HG02678 (cell line): Measurements from ENCODE around the gene GGA3.
A peak's percentile ranks its signal among the peaks of the same experiment; 100 is the strongest.
"Not testable (repeated sequence)": the region's sequence is repeated elsewhere in the genome, so short reads cannot be mapped to it uniquely, and the experiment has no call there.

ENCODE experiments used
- ATAC-seq: cut with Tn5 transposase; IDR thresholded peaks from one replicate; pipeline ENCODE4 v1.9.1; 2021; ENCODE audit warnings: mild to moderate bottlenecking, moderate library complexity; ENCODE audit not compliant: unreplicated experiment

Gene GGA3

GRCh38 chr17:75273977-75274708, 12.7 kb upstream of the GGA3 start:
- ATAC-seq: no peak

GRCh38 chr17:75272848-75273184, 11.4 kb upstream of the GGA3 start:
- no peak for ATAC-seq

GRCh38 chr17:75271955-75272847, 10.8 kb upstream of the GGA3 start:
- ATAC-seq: no peak

DNA sequence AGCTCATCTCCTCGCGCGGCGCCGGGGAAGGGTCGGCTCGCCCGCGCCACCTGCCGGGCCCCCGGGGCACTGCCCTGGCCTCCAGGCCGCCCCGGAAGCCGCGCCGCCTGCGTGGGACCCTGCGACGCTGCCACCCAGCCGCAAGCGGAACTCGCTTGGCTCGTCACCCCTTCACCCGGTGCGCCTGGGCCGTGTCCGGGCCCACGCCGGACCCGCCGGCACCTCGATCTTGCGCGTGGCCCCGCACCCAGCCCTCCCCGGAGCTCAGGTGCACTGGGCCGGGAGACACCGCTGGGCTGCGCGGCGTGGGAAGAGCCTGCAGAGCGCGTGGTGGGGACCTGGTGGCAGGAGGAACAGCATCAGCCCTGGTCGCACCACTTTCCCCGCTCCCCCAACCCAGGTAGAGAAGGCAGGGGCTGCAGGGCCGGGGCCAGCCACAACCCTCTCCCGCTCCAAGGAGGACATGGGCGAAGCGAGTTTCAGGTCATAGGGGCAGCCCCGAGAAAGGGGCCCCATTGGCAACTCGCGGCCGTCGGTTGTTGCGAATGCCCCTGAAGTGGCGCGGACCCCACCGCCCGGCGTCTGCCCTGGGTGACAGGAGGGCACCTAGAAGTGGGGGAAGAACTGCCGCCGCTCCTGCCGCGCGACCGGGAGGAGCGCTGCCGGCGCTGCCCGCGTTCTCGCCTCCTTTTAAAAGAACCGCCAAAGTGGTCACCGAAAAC, 10.0 kb upstream of the GGA3 start:
- ATAC-seq: peak; percentile 73

- no peak for ATAC-seq
Measured at GRCh38 chr17:75270966-75271232, 9.5 kb upstream of the GGA3 start, which contains the start of gene MIF4GD. Gene MIF4GD, minus strand, starts transcription at chr17:75271231. Its CDS starts 1,036 bp downstream, at chr17:75270195.

DNA sequence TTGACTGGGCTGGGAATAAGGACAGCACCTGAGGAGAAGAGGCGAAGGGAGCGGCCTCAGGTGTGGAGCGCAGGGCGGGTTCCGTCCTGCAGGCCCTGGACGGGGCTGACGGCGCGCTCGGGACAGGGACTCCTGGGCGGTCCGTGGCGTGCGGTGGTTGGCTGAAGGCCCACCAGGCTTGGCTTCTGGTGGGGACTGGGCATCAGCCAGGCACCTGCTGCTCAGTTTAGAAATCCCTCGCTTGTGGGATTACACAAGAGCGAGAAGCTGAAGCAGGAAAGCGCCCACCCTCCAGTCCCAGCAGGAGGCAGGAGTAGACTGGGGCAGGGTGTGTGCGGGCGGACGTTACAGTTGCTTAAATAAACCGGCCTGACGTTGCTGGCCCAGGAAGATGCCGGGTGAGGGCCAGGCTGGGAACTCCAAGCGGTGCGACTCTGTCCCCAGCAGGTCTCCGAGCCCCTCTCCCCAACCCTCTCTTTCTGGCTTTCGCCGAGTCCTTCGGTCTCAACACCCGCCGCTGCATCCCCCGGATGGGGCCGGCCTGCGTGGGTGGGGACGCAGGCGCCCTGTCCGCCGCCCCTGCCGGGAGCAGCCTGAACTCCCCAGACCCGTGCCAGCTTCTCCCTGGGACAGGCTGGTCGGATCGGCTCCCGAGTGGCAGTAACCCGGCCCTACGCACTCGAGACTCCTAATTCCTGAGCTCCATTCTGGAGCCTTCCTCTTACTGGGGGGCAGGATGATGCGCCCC, 9.0 kb upstream of the GGA3 start:
- peak; percentile 36 for ATAC-seq

GRCh38 chr17:75269844-75270217, 8.4 kb upstream of the GGA3 start:
- ATAC-seq: no peak

- ATAC-seq: no peak
Measured at GRCh38 chr17:75267411-75268232, 6.2 kb upstream of the GGA3 start.

DNA sequence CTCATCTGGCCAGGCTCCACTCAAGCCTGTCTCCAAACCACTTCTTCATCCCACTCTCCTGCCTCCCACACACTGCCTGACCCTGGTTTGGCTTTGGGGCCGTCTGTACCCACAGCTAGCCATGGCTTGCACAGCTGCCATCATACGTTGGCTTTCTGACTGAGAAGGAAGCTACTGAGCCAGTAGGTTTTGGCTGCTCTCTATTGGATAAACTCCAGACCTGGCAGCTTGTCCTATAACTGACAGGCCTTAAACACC, 5.7 kb upstream of the GGA3 start:
- no peak for ATAC-seq

DNA sequence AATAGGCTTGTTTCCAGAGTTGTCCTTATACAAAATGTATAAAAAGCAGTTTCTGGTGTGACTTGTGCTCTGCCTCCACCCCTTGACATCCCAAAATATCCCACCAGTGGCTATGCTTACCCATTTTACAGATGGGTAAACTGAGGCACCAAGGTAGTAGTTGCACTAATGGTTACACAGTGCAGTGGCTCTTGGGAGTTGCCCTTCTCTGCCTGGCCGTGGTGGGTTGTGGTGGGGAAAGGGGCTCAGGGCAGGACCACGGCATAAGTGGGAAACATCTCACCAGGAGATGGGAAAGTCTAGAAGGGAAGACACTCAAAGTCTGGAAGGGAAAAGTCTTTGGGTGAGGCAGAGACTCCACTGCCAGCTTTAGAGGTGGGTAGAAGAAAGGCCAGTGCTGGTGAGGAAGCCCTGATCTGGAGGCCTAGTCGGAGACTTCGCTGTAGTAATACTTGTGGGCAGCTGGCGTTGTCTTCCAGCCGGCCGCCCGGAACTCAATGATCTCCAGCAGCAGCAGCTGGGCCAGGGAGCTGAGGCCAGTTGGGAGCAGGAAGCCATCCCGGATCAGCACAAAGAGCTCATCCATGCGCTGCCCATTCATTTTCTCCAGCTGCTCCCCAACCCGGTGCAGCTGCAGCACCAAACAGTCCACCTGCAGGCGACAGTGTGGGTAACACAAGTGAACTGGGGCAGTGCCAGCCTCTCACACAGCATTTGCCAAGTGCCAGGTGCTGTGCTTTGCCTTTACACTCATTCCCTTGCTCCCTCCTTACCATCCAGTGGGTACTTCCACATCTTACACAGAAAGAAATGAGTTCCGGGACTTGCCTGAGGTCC, 5.1 kb upstream of the GGA3 start:
- ATAC-seq: no peak

DNA sequence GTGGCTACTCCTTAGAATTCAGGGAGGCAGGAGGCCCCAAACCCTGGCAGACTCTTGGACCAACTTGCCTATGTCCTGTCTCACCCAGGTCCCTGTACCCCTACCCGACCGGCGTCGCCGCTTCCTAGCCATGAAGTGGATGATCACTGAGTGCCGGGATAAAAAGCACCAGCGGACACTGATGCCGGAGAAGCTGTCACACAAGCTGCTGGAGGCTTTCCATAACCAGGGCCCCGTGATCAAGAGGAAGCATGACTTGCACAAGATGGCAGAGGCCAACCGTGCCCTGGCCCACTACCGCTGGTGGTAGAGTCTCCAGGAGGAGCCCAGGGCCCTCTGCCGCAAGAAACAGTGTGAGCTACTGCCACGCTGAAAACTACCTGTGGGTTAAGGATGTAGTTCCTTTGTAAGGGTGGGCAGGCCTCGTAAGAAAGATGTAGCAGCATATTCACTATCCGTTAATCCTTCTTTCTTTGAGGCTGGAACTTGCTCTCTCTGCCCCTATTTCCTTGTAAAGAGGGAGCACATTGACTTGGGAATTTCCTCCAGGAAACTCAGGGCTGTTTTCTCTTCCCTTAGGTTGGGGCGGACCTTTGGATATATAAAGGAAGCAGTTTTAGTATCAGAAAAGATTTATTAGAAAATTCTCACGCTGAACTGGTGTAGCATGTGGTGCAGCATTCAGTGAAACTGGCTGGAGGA, 4.4 kb upstream of the GGA3 start:
- ATAC-seq: no peak

DNA sequence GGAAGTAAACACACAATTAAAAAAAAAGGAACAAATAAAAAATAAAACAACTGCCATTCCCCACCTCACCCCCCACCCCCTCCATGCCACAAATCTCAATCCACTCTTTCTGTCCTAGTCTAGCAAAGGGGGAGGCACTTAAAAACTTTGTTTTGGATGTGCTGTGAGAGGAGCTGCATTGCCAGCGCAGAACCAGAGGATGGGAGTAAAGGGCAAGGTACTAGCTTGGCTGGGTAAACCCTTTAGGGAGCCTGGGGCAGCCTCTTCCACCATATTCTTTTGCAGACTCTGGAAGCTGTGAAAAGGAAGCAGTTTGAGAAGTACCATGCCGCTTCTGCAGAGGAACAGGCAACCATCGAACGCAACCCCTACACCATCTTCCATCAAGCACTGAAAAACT, 1.6 kb upstream of the GGA3 start:
- ATAC-seq: no peak

DNA sequence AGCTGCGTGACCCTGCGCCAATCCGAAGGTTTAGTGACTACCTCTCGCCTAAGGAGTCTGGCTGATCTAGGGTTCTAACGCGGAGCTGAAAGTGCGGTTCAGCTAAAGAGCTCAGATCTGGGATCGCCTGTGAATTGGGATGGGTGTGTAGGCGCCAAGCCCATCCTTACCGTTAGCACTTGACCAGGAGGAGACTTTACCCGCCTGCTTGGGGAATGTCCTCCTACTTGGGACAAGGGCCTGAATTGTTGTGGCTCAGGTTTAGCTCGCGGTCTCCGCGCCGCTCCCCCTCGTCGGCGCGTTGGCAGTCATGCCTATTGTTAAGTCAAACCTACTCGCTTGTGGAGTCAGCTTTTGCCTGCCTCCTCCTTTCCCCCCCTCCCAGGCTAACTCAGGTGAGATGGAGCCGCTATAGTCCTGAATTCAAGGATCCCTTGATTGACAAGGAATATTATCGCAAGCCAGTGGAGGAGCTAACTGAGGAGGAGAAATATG, 753 bp upstream of the GGA3 start:
- ATAC-seq: no peak

- ATAC-seq: peak; percentile 16
Measured at GRCh38 chr17:75260641-75261335, 618 bp downstream of the GGA3 start.

DNA sequence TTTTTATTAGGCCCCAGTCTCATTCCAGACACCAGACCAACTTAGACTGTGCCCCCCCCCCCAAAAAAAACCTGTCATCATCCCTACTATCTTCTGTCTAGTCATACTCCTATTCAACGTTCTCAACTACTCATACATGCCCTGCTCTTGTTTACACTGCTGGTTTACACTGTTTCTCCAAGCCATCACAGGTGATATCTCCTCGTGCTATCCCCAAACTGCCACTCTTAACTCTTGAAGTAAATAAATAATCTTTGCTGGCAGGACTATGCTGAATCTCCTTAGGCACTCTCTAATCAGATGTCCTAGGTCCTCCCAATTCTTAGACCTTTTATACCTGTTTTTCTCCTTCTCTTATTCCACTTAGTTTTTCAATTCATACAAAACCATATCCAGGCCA, 4.2 kb downstream of the GGA3 start:
- not testable (repeated sequence) for ATAC-seq

DNA sequence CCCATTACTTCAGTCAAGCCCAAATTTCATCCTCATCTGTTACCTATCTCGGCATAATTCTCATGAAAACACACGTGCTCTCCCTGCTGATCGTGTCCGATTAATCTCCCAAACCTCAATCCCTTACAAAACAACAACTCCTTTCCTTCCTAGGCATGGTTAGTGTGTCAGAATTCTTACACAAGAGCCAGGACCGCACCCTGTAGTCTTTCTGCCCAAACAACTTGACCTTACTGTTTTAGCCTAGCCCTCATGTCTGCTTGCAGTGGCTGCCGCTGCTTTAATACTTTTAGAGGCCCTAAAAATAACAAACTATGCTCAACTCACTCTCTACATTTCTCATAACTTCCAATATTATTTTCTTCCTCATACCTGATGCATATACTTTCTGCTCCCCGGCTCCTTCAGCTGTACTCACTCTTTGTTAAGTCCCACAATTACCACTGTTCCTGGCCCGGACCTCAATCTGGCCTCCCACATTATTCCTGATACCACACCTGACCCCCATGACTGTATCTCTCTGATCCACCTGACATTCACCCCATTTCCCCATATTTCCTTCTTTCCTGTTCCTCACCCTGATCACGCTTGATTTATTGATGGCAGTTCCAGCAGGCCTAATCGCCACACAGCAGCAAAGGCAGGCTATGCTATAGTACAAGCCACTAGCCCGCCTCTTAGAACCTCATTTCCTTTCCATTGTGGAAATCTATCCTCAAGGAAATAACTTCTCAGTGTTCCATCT, 5.3 kb downstream of the GGA3 start:
- ATAC-seq: not testable (repeated sequence)

DNA sequence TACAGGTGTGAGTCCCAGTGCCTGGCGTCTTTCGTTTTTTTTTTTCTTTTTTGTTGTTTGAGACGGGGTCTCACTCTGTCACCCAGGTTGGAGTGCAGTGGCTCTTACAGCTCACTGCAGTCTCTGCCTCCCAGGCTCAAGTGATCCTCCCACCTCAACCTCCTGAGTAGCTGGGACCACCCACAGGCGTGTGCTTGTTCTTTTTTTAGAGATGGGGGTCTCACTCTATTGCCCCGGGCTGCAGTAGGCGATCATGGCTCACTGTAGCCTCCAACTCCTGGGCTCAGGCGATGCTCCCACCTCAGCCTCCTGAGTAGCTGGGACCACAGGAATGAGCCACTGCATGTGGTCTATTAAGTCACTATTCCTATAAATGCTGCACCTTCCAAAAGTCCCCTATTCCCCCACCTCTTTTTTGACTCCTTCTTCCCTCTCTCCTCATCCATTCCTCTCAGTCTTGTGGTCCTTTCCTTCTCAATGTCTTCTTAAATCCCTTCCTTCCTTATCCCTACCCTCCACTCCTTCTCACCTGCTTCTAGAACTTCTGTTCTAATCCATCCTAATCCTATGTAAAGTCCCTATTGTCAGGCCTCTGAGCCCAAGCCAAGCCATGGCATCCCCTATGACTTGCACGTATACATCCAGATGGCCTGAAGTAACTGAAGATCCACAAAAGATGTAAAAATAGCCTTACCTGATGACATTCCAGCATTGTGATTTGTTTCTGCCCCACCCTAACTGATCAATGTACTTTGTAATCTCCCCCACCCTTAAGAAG, 9.2 kb downstream of the GGA3 start:
- no peak for ATAC-seq
